WI38 (cell line): ENCODE data around the gene GBGT1.

ENCODE experiments used
- H3K4me3 ChIP-seq: 2 replicates; pipeline ENCODE4 v1.5.1; 2011; ENCODE audit warnings: low read depth, mild to moderate bottlenecking, control low read depth, low read length
- TF ChIP-seq, protein P1 (sequence below): IDR thresholded peaks from 2 replicates; pipeline ENCODE4 v1.5.1; 2012; ENCODE audit warnings: low read depth, mild to moderate bottlenecking, control low read depth, low read length

GBGT1 gene

DNA sequence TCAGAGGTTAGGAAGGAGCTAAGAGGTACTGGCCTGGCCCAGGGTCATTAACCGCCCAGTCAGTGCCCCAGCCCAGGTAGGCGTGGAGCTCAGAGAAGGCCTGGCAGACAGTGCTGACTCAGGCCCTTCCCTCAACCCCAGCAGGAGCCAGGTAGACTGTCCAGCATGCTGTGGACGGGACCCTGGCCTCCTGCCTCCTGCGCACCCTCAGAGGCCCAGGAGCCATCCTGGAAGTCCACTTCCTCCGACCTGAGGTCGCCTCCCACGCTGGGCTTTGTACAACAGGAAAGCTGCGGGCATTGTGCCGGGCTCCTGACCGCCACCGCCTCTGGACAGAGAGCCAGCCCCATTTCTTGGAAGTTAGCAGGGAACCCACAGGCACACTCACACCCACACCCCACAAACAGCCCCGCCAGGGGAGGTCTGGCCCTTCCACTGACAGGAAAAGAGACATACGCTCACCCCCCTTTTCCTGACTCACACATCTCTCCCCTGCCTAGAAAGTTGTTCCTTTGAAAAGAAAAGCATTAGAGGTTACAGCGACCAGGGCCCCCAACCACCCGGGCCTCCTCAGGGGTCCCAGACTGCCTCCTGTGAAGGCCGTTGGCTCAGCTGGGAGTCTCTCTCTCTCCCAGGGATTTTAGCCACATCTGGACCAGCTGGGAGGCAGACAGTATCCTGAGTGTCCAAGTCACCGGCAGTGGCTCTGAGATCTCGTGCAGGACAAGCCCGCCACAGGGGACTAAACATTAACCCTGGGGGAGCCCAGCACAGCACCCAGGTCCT lies 50.4 kb downstream of the GBGT1 start:
- TF ChIP-seq, protein P1, sequence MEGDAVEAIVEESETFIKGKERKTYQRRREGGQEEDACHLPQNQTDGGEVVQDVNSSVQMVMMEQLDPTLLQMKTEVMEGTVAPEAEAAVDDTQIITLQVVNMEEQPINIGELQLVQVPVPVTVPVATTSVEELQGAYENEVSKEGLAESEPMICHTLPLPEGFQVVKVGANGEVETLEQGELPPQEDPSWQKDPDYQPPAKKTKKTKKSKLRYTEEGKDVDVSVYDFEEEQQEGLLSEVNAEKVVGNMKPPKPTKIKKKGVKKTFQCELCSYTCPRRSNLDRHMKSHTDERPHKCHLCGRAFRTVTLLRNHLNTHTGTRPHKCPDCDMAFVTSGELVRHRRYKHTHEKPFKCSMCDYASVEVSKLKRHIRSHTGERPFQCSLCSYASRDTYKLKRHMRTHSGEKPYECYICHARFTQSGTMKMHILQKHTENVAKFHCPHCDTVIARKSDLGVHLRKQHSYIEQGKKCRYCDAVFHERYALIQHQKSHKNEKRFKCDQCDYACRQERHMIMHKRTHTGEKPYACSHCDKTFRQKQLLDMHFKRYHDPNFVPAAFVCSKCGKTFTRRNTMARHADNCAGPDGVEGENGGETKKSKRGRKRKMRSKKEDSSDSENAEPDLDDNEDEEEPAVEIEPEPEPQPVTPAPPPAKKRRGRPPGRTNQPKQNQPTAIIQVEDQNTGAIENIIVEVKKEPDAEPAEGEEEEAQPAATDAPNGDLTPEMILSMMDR = no peak
- no peak overlapping the region for H3K4me3 ChIP-seq

DNA sequence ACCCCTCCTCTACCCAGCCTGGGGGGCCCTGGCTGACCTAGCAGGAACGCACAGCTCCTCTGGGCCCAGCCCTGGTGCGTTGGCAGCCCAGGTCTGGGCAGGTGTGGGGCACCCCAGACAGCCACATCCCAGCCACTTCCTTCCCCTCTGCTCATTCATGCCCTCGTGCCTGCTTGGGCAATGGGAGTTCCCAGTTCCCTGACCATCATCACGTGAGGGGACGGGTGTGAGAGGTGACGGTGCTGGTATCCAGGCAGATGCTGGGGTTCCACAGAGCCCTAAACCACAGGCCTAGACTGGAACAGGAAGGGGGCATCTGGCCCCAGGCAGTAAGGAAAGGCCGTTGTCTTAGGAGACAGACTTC lies 51.1 kb downstream of the GBGT1 start:
- no peak overlapping the region for H3K4me3 ChIP-seq
- TF ChIP-seq, protein P1 = no peak

DNA sequence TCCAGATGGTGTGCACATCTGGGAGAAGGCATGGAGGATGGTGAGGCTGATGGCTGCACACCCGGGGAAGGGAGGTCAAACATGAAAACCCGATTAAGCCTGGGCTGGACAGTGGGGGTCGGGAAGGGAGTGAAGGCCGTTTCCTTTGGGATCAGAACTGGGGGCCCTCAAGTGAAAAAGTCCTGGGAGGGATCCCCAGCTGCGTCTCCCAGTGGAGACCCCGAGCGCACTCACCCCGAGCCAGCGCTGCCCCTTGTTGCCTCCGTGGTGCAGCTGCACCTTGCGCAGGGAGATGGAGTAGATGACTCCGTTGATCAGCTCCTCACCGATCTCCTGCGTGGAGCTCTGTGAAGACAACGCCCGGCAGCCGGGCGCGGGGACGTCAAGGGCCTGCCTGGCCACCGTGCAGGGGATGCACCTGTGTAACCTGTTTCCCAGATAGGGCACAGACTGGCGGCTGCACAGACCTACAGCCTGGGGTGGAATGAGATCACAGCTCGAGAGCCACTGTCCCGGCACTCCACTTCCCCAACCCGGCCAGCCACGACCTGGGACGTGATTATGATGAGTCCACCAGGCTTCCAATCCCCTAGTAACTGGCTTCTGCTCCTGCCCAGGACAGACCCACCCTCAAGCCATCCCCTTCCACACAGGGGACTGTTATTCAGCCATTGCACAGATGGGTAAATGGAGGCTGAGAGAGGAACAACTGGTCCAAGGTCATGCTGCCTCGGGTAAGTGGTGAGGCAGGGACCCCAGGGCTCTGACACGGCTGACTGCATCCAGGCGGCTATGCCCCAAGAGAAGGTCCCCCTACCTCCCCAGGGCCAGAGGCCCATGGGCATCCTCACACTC lies 51.7 kb downstream of the GBGT1 start:
- TF ChIP-seq, protein P1 = no peak
- H3K4me3 ChIP-seq = no peak overlapping the region

GRCh38 chr9:133109931-133110650 lies 53.6 kb downstream of the GBGT1 start:
- H3K4me3 ChIP-seq = no peak overlapping the region

DNA sequence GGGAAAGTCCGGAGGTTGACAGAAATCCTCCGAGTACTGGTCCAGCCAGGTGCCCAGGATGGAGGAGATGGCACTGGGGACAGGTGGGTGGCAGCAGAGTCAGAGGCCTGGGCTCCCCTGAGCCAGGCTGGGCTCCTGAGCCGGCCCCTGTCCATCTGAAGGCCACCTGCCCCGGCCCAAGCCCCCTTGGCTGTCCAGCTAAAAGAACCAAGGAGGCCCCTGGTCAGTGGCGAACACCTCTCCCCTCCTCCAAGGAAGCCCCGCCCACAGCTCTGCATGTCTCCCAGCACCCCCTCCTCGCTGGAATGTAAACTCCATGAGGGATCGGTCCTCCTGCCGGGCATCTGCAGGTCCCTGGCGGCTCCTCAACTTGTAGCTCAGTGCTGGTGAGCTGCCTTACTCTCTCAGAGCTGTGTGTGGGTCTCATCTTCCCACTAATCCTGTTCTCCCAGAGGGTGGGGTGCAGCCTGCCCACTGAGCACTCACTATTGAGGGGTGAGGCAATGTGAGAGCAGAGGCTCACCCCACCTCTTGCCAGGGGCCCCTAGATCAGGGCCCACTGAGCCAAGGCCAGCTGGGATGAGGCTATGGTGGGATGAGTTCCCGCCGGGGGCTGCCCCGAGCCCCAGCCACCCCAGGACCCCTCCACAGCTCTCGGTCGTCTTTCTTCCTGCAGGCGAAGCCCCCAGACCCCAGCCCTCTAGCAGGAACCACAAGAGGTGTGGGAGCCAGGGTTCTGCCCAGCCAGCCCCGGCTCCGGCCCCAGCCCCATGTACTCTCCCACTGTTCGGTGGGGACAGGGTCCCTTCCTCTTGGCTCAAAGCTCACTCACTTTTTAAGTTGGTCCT lies 54.7 kb downstream of the GBGT1 start:
- H3K4me3 ChIP-seq = no peak overlapping the region
- TF ChIP-seq, protein P1 = no peak

More at GRCh38 chr9:133109931-133110650, 53.6 kb downstream of the GBGT1 start:
- TF ChIP-seq, protein P1 = no peak

DNA sequence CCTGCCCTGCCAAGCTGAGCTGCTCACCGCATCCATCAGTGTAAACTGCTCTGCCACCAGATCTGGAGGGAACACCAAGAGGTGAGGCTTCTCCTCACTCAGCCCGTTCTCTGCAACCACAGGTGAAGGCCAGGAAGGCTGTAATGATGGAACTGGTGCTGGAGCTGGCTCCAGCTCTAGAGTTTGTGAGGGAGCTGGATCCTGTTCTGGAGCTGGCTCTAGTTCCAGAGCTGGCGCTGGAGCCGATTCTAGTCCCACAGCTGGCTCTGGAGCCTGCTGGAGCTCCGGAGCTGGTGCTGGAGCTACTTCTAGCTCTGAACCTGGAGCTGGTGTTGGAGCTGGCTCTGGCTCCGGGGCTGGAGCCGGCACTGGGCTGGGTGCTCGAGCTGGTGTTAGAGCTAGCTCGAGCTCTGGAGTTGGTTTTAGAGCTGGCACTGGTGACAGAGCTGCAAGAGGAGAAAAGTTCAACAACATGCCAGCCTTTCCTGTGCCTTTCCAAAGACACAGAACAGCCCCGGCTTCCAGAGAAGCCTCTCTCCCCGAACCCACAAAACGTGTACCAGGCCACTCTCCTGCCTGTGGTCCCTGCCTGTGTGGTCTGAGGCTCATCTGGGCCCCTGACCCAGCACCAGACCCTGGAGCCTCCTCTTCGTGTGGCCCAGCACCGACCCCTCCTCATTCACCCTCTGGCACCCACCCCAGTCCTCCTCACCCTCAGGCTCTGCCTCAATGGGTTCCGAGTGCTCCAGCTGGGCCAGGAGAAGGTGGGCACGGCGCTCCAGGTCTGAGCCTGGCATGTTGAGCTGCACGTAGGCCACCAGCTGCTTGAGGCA lies 55.5 kb downstream of the GBGT1 start:
- TF ChIP-seq, protein P1 = no peak
- no peak overlapping the region for H3K4me3 ChIP-seq
